SK-N-SH (cell line): ENCODE results near the gene CAP2. TPM values are rescaled to one million over a fixed set of nuclear protein-coding genes. Genes with fewer than 3 reads are reported as not detected.

Source experiments
- CTCF ChIA-PET: fragments of 300-600, 350-600 bp; formaldehyde crosslinking; extraction: SDS; loops from one replicate; lab custom pipeline; 2021; lab: Yijun Ruan, JAX
- POLR2A ChIA-PET: fragments of 350-600 bp; sonication (Branson Sonifier 250); formaldehyde crosslinking; extraction: SDS; loops from one replicate; lab custom pipeline; 2020; ENCODE audit warnings: antibody characterized with exemption, inconsistent platforms; lab: Yijun Ruan, JAX
- DNase-seq: peaks from one replicate; pipeline ENCODE4 v3.0.0; 2012
- H2AFZ ChIP-seq: fragments of 200-600 bp; sonication (generic); 2 replicates; pipeline ENCODE4 v1.8.1; 2016; ENCODE audit warnings: antibody characterized with exemption, mild to moderate bottlenecking, low read depth
- H3F3A ChIP-seq: fragments of 200-600 bp; sonication (generic); replicated peaks from 2 replicates; pipeline ENCODE3; 2016; ENCODE audit warnings: antibody characterized with exemption, mild to moderate bottlenecking; ENCODE audit not compliant: insufficient read depth
- H3K27ac ChIP-seq, 2 experiments: fragments of 200-500 bp in 1 of 2; fragments of 200-600 bp in 1 of 2; sonication (Bioruptor generic) in 1 of 2; sonication (generic), shearing (Covaris generic) in 1 of 2; 2 replicates each; pipeline versions ENCODE4 v1.5.1 to v1.6.1; 2014 to 2016; ENCODE audit warnings: low read depth in 2 of 2, inconsistent platforms in 1 of 2, low read length in 1 of 2, mild to moderate bottlenecking in 1 of 2, mixed read lengths in 1 of 2
- H3K27me3 ChIP-seq: fragments of 200-600 bp; sonication (generic), shearing (Covaris generic); 2 replicates; pipeline ENCODE4 v1.6.1; 2016; ENCODE audit warnings: mixed run types; ENCODE audit not compliant: insufficient read depth
- H3K36me3 ChIP-seq, 2 experiments: fragments of 200-500 bp in 1 of 2; fragments of 200-600 bp in 1 of 2; sonication (Bioruptor generic) in 1 of 2; sonication (generic) in 1 of 2; replicated peaks in 1 of 2; 2 replicates each; pipeline versions ENCODE3 to v1.5.1; 2014 to 2016; ENCODE audit warnings: low read length in 1 of 2, mild to moderate bottlenecking in 1 of 2; ENCODE audit not compliant: insufficient read depth in 2 of 2, control insufficient read depth in 1 of 2
- H3K4me1 ChIP-seq, 2 experiments: fragments of 200-500 bp in 1 of 2; fragments of 200-600 bp in 1 of 2; sonication (Bioruptor generic) in 1 of 2; sonication (generic), shearing (Covaris generic) in 1 of 2; 2 replicates each; pipeline versions ENCODE4 v1.5.1 to v1.6.1; 2014 to 2016; ENCODE audit warnings: low read depth in 1 of 2, low read length in 1 of 2, mixed run types in 1 of 2; ENCODE audit not compliant: insufficient read depth in 2 of 2, control insufficient read depth in 1 of 2
- H3K4me2 ChIP-seq: fragments of 200-600 bp; sonication (generic), shearing (Covaris generic); 2 replicates; pipeline ENCODE4 v1.6.1; 2017; ENCODE audit warnings: mixed run types
- H3K4me3 ChIP-seq, 2 experiments: fragments of 200-500 bp in 1 of 2; fragments of 200-600 bp in 1 of 2; sonication (Bioruptor generic) in 1 of 2; sonication (generic), shearing (Covaris generic) in 1 of 2; 2 replicates each; pipeline versions ENCODE4 v1.5.1 to v1.8.1; 2014 to 2016; ENCODE audit warnings: low read depth in 2 of 2, inconsistent platforms in 1 of 2, low read length in 1 of 2, mild to moderate bottlenecking in 1 of 2, mixed read lengths in 1 of 2, moderate library complexity in 1 of 2
- H3K79me2 ChIP-seq: fragments of 200-600 bp; sonication (generic); 2 replicates; pipeline ENCODE4 v1.8.1; 2017; ENCODE audit warnings: mild to moderate bottlenecking; ENCODE audit not compliant: insufficient read depth
- H3K9ac ChIP-seq: fragments of 200-600 bp; sonication (generic); 2 replicates; pipeline ENCODE4 v1.6.1; 2017; ENCODE audit warnings: mixed run types
- H3K9me2 ChIP-seq: fragments of 200-600 bp; sonication (generic); 2 replicates; pipeline ENCODE4 v1.6.1; 2017; ENCODE audit warnings: mixed run types
- H3K9me3 ChIP-seq: fragments of 200-600 bp; sonication (generic); 2 replicates; pipeline ENCODE4 v1.6.1; 2017; ENCODE audit warnings: mixed run types, mild to moderate bottlenecking, moderate library complexity
- H4K20me1 ChIP-seq: fragments of 200-600 bp; sonication (generic); 2 replicates; pipeline ENCODE4 v1.6.1; 2017; ENCODE audit warnings: mild to moderate bottlenecking, mixed run types; ENCODE audit not compliant: insufficient read depth
- CTCF ChIP-seq: fragments of 200-600 bp; sonication (generic); IDR thresholded peaks from 2 replicates; pipeline ENCODE4 v1.6.1; 2017; ENCODE audit warnings: antibody characterized with exemption, mild to moderate bottlenecking, moderate library complexity
- ELF1 ChIP-seq: IDR thresholded peaks from 2 replicates; pipeline ENCODE4 v1.4.0; 2012
- FOXJ3 ChIP-seq: sonication (generic); formaldehyde crosslinking; IDR thresholded peaks from 2 replicates; pipeline ENCODE4 v1.5.1; 2020; ENCODE audit warnings: mild to moderate bottlenecking, missing genetic modification reagents
- FOXM1 ChIP-seq: IDR thresholded peaks from 2 replicates; pipeline ENCODE4 v1.4.0; 2012; ENCODE audit warnings: low read depth, mild to moderate bottlenecking
- GABPA ChIP-seq: IDR thresholded peaks from 2 replicates; pipeline ENCODE4 v1.4.0; 2012; ENCODE audit warnings: low read depth, mild to moderate bottlenecking
- IRF3 ChIP-seq: fragments of 150-350 bp; IDR thresholded peaks from 2 replicates; pipeline ENCODE4 v1.6.1; 2016; ENCODE audit warnings: mild to moderate bottlenecking, low read depth, low read length
- JUND ChIP-seq: IDR thresholded peaks from 2 replicates; pipeline ENCODE4 v1.4.0; 2012
- MXI1 ChIP-seq: IDR thresholded peaks from 2 replicates; pipeline ENCODE4 v1.6.1; 2012; ENCODE audit warnings: mild to moderate bottlenecking, low read depth, low read length, improper control_type of control experiment
- NFIC ChIP-seq: IDR thresholded peaks from 2 replicates; pipeline ENCODE4 v1.4.0; 2012; ENCODE audit warnings: borderline replicate concordance
- NRF1 ChIP-seq: IDR thresholded peaks from 2 replicates; pipeline ENCODE4 v1.6.1; 2012; ENCODE audit warnings: low read depth, mild to moderate bottlenecking, low read length
- POLR2AphosphoS5 ChIP-seq: IDR thresholded peaks from 2 replicates; pipeline ENCODE4 v1.6.1; 2012; ENCODE audit warnings: low read depth, low read length
- RCOR1 ChIP-seq: fragments of 150-350 bp; IDR thresholded peaks from 2 replicates; pipeline ENCODE4 v1.6.1; 2017; ENCODE audit warnings: antibody characterized with exemption, low read length
- REST ChIP-seq: IDR thresholded peaks from 2 replicates; pipeline ENCODE4 v1.6.1; 2012; ENCODE audit warnings: mild to moderate bottlenecking, low read depth, low read length, moderate library complexity
- RXRA ChIP-seq: IDR thresholded peaks from 2 replicates; pipeline ENCODE4 v1.4.0; 2012; ENCODE audit warnings: low read depth, mild to moderate bottlenecking, borderline replicate concordance
- SMC3 ChIP-seq: IDR thresholded peaks from 2 replicates; pipeline ENCODE4 v1.6.1; 2012; ENCODE audit warnings: low read depth, low read length, improper control_type of control experiment
- TEAD4 ChIP-seq: IDR thresholded peaks from 2 replicates; pipeline ENCODE4 v1.4.0; 2012; ENCODE audit warnings: mild to moderate bottlenecking, borderline replicate concordance; ENCODE audit not compliant: insufficient read depth
- USF1 ChIP-seq: IDR thresholded peaks from 2 replicates; pipeline ENCODE4 v1.4.0; 2012; ENCODE audit warnings: low read depth, borderline replicate concordance
- WGBS: methylation state at CpG from one replicate; pipeline ENCODE4 v1.1.6; 2017; ENCODE audit warnings: low lambda C conversion rate; 5-methylcytosine and 5-hydroxymethylcytosine counted together
- polyA plus RNA-seq, 3 experiments: library from polyadenylated mRNA; depleted of rRNA; stranded (reverse); fragments of >200 nt; gene quantifications; 2 replicates each; pipeline ENCODE4 v1.2.3, GENCODE V29; 2012

Gene CAP2
- polyA plus RNA-seq, 1 of the 3 experiments (the other 2 are of a cell fraction) = 8.5 TPM

- H3K27me3 ChIP-seq = no peaks in the 10 kb centered on the region
- no peak overlapping the region for H3K9ac ChIP-seq
- DNase-seq = no peak
- no peaks in the 10 kb centered on the region for H3K9me3 ChIP-seq
- H4K20me1 ChIP-seq = no peaks in the 10 kb centered on the region
- H3K4me2 ChIP-seq = no peak overlapping the region
- no peak overlapping the region for H3K27ac ChIP-seq
- H2AFZ ChIP-seq = no peak overlapping the region
- ChIA-PET CTCF (no interaction called here), POLR2A (no interaction called here)
- no peaks in the 10 kb centered on the region for H3F3A ChIP-seq
- no peaks in the 10 kb centered on the region for H3K4me1 ChIP-seq
- TF ChIP-seq CTCF = no peak
- TF ChIP-seq FOXM1 = no peak
- TF ChIP-seq FOXJ3 (CRISPR knock-in tag) = no peak
- no peak for TF ChIP-seq IRF3
- TF ChIP-seq ELF1 = no peak
- TF ChIP-seq RXRA = no peak
- TF ChIP-seq JUND = no peak
- no peak for TF ChIP-seq RCOR1
- no peak for TF ChIP-seq POLR2AphosphoS5
- no peak for TF ChIP-seq USF1
- no peak for TF ChIP-seq SMC3
- TF ChIP-seq MXI1 = no peak
- no peak for TF ChIP-seq REST
- TF ChIP-seq NRF1 = no peak
- no peak for TF ChIP-seq TEAD4
- no peak for TF ChIP-seq GABPA
- no peak for TF ChIP-seq NFIC
- no peaks in the 10 kb centered on the region for H3K9me2 ChIP-seq
- no peaks in the 10 kb centered on the region for H3K79me2 ChIP-seq
- no peak overlapping the region for H3K4me3 ChIP-seq
- 53% methylated on average over 4 of the region's 4 CpGs for WGBS
- H3K36me3 ChIP-seq = no peaks in the 10 kb centered on the region
Measured at GRCh38 chr6:17353440-17354175, 39.8 kb upstream of the CAP2 start.
